ENCODE data around the gene RGS3.
"Not testable (repeated sequence)": the region's sequence is repeated elsewhere in the genome, so short reads cannot be mapped to it uniquely, and the experiment has no call there.

The RGS3 gene

DNA sequence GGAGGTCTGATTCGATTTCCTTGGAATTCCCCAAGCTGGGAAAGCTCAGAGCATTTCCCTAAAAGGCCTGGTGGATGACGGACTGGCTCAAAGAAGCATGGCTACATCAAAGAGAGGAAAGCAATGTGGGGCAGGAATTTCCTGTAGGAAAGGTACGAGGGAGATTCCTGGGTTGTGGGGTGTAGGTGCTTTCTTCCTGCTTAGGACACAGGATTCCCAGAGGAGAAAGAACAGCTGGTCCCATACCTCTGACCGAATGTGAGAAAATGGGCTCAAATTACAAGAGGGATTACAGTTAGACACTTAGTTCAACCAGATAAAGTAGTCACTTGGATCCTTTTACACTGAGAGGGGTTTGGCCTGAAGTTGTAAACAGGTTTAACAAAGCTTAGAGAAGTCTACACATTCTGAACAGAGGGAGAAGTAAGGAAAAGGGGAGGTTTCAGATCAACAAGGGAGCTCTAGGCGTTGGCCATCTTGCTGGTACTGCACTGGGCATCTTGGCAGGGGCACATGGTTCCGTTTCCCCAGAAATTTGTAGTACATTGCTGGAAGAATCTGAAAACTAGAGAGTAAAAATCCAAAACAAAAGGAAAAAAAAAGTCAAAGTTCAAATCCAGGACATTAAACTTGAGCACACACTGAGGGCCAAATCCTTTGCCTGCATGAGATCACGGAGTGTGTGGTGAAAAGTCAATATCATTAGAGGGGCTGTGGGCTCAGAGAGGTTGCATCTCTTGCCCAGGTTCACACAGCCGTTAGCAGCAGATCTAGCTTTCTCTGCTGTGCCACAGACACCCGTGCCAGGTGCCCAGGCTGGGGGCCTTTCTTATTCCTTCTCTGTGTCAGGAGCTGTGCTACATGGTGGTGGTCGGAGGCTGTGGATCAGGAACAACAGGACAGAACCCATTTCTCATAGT, 171.3 kb downstream of the RGS3 start:
- DNase-seq (ENCODE audit: low read depth), result no peak
- TF ChIP-seq, protein P1, sequence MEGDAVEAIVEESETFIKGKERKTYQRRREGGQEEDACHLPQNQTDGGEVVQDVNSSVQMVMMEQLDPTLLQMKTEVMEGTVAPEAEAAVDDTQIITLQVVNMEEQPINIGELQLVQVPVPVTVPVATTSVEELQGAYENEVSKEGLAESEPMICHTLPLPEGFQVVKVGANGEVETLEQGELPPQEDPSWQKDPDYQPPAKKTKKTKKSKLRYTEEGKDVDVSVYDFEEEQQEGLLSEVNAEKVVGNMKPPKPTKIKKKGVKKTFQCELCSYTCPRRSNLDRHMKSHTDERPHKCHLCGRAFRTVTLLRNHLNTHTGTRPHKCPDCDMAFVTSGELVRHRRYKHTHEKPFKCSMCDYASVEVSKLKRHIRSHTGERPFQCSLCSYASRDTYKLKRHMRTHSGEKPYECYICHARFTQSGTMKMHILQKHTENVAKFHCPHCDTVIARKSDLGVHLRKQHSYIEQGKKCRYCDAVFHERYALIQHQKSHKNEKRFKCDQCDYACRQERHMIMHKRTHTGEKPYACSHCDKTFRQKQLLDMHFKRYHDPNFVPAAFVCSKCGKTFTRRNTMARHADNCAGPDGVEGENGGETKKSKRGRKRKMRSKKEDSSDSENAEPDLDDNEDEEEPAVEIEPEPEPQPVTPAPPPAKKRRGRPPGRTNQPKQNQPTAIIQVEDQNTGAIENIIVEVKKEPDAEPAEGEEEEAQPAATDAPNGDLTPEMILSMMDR (conservative IDR thresholded peaks at IDR 0.05; ENCODE audit: low read depth, low read length), result no peak
- H3K4me3 ChIP-seq (ENCODE audit: low read depth, low read length), result no peak overlapping the region

DNA sequence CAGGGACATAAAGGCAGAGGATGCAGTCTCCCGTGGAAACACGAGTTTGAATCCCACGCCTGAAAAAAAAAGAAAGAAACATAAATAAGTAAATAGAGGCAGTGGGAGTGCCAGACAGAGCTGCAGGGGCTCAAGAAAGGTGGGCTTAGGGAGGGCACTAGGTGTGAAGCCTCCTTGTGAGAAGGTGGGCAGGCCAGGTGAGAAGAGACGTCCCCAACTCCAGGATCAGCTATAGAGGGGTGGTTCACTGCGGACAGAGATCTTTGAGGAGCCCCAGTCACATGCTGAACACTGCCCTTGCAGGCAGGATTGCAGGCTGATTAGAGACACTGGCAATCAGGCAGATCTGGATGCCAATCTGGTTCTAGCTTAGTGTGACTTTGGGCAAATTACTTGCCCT, 172.1 kb downstream of the RGS3 start:
- TF ChIP-seq, protein P1 (conservative IDR thresholded peaks at IDR 0.05; ENCODE audit: low read depth, low read length), result no peak
- H3K4me3 ChIP-seq (ENCODE audit: low read depth, low read length), result no peak overlapping the region
- DNase-seq (ENCODE audit: low read depth), result no peak

DNA sequence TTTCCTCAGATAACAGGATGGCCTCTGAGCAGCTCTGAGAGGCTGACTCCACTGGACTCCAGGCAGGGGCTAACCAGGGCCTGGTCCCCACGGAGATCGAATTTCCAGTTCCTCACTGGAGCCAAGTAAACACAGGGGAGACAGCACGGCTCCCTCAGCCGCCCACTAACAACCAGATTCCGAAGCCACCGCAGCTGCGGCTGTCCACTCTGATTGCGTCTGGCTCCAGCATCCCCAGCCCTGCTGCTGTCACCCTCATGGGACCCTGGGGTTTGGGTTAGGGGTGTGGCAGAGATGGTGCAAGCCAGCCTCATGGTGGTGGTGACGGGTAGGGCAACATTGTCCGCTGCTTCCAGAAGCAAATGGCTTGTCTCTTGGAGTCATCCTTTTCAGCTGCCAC, 172.6 kb downstream of the RGS3 start:
- peak; percentile 89 for DNase-seq (ENCODE audit: low read depth)
- H3K4me3 ChIP-seq (ENCODE audit: low read depth, low read length), result no peak overlapping the region
- TF ChIP-seq, protein P1 (conservative IDR thresholded peaks at IDR 0.05; ENCODE audit: low read depth, low read length), result no peak

DNA sequence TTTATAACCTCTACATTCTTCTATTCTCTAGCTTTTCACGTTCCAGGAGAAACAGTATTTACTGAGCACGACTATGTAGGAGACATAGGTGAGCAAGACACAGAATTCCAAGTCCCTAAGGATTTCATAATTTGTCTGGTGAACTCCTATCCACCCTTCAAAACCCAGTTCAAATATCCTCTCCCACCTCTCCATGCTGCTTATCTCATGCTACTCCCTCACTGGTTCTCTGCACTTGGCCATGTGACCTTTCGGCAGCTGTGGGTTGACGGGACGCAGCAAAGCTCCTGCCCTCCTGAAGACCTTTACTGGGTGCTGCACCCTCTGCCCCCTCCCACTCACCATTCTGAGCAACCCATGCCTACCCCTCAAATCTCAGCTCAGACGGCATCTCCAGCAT, 173.2 kb downstream of the RGS3 start:
- H3K4me3 ChIP-seq (ENCODE audit: low read depth, low read length), result no peak overlapping the region
- TF ChIP-seq, protein P1 (conservative IDR thresholded peaks at IDR 0.05; ENCODE audit: low read depth, low read length), result no peak
- DNase-seq (ENCODE audit: low read depth), result no peak

DNA sequence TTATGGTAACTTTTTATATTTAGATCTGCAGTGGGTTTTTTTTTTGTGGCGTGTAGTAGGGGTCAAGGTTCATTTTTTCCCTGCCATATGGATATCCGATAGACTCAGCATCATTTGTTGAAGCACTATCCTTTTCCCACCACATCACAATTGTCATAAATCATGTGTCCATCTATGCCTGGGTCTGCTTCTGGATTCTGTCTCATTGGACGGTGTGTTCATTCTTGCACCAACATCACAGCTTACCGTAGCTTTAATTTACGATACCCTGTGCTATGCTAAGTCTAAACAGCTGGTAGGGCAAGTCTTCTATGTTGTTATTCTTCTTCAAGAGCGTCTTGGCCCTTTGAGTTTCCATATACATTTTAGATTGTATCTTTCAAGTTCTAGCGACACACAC, 175.0 kb downstream of the RGS3 start:
- no peak for DNase-seq (ENCODE audit: low read depth)
- TF ChIP-seq, protein P1 (conservative IDR thresholded peaks at IDR 0.05; ENCODE audit: low read depth, low read length), result no peak
- no peak overlapping the region for H3K4me3 ChIP-seq (ENCODE audit: low read depth, low read length)

DNA sequence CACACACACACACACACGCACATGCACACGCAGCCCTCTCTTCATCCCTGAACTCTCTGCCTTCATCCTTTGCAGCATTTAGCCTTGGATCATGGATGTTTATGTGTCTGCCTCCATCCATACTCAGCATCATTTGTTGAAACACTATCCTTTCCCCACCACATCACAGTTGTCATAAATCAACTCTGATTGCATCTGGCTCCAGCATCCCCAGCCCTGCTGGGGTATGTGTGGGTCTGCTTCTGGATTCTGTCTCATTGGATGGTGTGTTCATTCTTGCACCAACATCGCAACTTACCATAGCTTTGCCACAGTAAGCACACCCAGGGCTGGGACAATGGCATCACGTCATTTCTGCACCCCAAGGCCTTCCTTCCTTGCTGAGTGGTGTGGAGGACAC, 175.4 kb downstream of the RGS3 start:
- no peak overlapping the region for H3K4me3 ChIP-seq (ENCODE audit: low read depth, low read length)
- DNase-seq (ENCODE audit: low read depth), result no peak
- TF ChIP-seq, protein P1 (conservative IDR thresholded peaks at IDR 0.05; ENCODE audit: low read depth, low read length), result no peak

DNA sequence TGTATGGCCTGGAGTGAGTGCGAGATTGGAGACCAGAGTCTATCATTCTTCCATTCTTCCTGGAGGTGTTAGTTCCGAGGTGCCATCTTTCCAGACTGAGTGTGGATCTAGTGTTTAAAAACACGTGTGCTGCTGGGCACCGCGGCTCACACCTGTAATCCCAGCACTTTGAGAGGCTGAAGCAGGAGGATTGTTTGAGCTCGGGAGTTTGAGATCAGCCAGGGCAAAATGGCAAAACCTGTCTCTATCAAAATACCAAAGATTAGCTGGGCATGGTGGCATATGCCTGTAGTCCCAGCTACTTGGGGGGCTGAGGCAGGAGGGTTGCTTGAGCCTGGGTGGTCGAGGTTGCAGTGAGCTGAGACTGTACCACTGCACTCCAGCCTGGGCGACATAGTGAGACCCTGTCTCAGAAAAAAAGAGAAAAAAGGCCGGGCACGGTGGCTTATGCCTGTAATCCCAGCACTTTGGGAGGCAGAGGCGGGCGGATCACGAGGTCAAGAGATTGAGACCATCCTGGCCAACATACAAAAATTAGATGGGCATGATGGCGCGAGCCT, 176.0 kb downstream of the RGS3 start:
- DNase-seq (ENCODE audit: low read depth); H3K4me3 ChIP-seq (ENCODE audit: low read depth, low read length): not testable (repeated sequence)

All from choroid plexus epithelial cell (primary cell).